Smooth muscle cell of the brain vasculature (primary cell): ENCODE measurements around the gene SLC38A3.

Experiments
- DNase-seq: peaks from one replicate; pipeline ENCODE4 v3.0.0-alpha.2; 2012; ENCODE audit warnings: low read depth, low spot score

Gene SLC38A3

GRCh38 chr3:50267280-50267913 lies 62.3 kb downstream of the SLC38A3 start:
- DNase-seq = no peak

- no peak for DNase-seq
These were observed 63.2 kb downstream of the SLC38A3 start for GRCh38 chr3:50268276-50268675.

GRCh38 chr3:50268703-50269451 lies 63.8 kb downstream of the SLC38A3 start, which contains the start of gene SEMA3B:
SEMA3B (plus strand) TSS chr3:50269147; CDS start chr3:50269241, 94 bp downstream.
- DNase-seq = no peak

GRCh38 chr3:50269460-50269859 lies 64.4 kb downstream of the SLC38A3 start:
- DNase-seq = no peak

GRCh38 chr3:50269977-50270413 lies 64.9 kb downstream of the SLC38A3 start:
- DNase-seq = no peak

- DNase-seq = no peak
These were observed 65.6 kb downstream of the SLC38A3 start for GRCh38 chr3:50270422-50271224.
